Neuronal stem cell (in vitro differentiated cells): ENCODE results near the gene SDC1.

ENCODE experiments used
- DNase-seq: peaks from one replicate; pipeline ENCODE4 v3.0.0-alpha.2; 2013; ENCODE audit warnings: low spot score
- H2AFZ ChIP-seq: one replicate; pipeline ENCODE4 v1.6.1; 2013; ENCODE audit warnings: mild to moderate bottlenecking, low read length, inconsistent platforms
- H2AK5ac ChIP-seq: 2 replicates; pipeline ENCODE4 v1.6.1; 2013; ENCODE audit warnings: low read depth, mild to moderate bottlenecking, inconsistent platforms, low read length, moderate library complexity, mixed read lengths
- H2BK120ac ChIP-seq: 2 replicates; pipeline ENCODE4 v1.6.1; 2013; ENCODE audit warnings: low read depth, mild to moderate bottlenecking, inconsistent platforms, low read length, moderate library complexity, mixed read lengths
- H2BK12ac ChIP-seq: one replicate; pipeline ENCODE4 v1.6.1; 2013; ENCODE audit warnings: low read length, inconsistent platforms
- H2BK15ac ChIP-seq: 2 replicates; pipeline ENCODE4 v1.6.1; 2013; ENCODE audit warnings: mild to moderate bottlenecking, low read length, inconsistent platforms, mixed read lengths
- H2BK5ac ChIP-seq: one replicate; pipeline ENCODE4 v1.6.1; 2013; ENCODE audit warnings: inconsistent platforms, mild to moderate bottlenecking, low read length, moderate library complexity
- H3K14ac ChIP-seq: one replicate; pipeline ENCODE4 v1.6.1; 2013; ENCODE audit warnings: low read length, inconsistent platforms
- H3K18ac ChIP-seq: 2 replicates; pipeline ENCODE4 v1.6.1; 2013; ENCODE audit warnings: low read length, inconsistent platforms
- H3K23ac ChIP-seq: 2 replicates; pipeline ENCODE4 v1.6.1; 2013; ENCODE audit warnings: low read depth, mild to moderate bottlenecking, mixed read lengths, low read length, inconsistent platforms; ENCODE audit not compliant: poor library complexity
- H3K27ac ChIP-seq: replicated peaks from 3 replicates; pipeline ENCODE4 v1.5.1; 2013; ENCODE audit warnings: low read length, inconsistent platforms
- H3K27me3 ChIP-seq, 3 experiments: 2 replicates each; pipeline ENCODE4 v1.6.1; 2013; ENCODE audit warnings: low read length in 3 of 3, mild to moderate bottlenecking in 2 of 3, inconsistent platforms in 1 of 3, low read depth in 1 of 3, mixed read lengths in 1 of 3, moderate library complexity in 1 of 3; ENCODE audit not compliant: control insufficient read depth in 3 of 3, insufficient read depth in 3 of 3
- H3K36me3 ChIP-seq, 2 donors: replicated peaks in 1 of 2; 2 replicates each; pipeline ENCODE4 v1.6.1; 2013; ENCODE audit warnings: low read length in 2 of 2; ENCODE audit not compliant: control insufficient read depth in 2 of 2, insufficient read depth in 2 of 2
- H3K4ac ChIP-seq: 2 replicates; pipeline ENCODE4 v1.6.1; 2013; ENCODE audit warnings: inconsistent platforms, mild to moderate bottlenecking, low read length, moderate library complexity
- H3K4me1 ChIP-seq, 2 donors: 1 replicate in 1 of 2; 2 replicates in 1 of 2; pipeline ENCODE4 v1.6.1; 2013; ENCODE audit warnings: low read length in 2 of 2, low read depth in 1 of 2; ENCODE audit not compliant: control insufficient read depth in 2 of 2, insufficient read depth in 1 of 2
- H3K4me2 ChIP-seq: one replicate; pipeline ENCODE4 v1.6.1; 2013; ENCODE audit warnings: mild to moderate bottlenecking, low read length, inconsistent platforms; ENCODE audit not compliant: insufficient read depth, poor library complexity, severe bottlenecking
- H3K4me3 ChIP-seq, 2 donors: 2 replicates each; pipeline ENCODE4 v1.5.1; 2013; ENCODE audit warnings: low read length in 2 of 2, mild to moderate bottlenecking in 2 of 2, inconsistent platforms in 1 of 2, moderate library complexity in 1 of 2
- H3K79me1 ChIP-seq: one replicate; pipeline ENCODE4 v1.6.1; 2013; ENCODE audit warnings: low read depth, mild to moderate bottlenecking, inconsistent platforms, low read length, moderate library complexity
- H3K9ac ChIP-seq: one replicate; pipeline ENCODE4 v1.6.1; 2013; ENCODE audit warnings: mild to moderate bottlenecking, low read depth, low read length, inconsistent platforms; ENCODE audit not compliant: poor library complexity
- H3K9me3 ChIP-seq, 2 donors: replicated peaks in 1 of 2; 2 replicates each; pipeline versions ENCODE3 to v1.6.1; 2013; ENCODE audit warnings: low read length in 2 of 2, mild to moderate bottlenecking in 2 of 2, inconsistent platforms in 1 of 2, low read depth in 1 of 2, mixed read lengths in 1 of 2, moderate library complexity in 1 of 2; ENCODE audit not compliant: control insufficient read depth in 2 of 2, insufficient read depth in 1 of 2
- H4K8ac ChIP-seq: one replicate; pipeline ENCODE4 v1.6.1; 2013; ENCODE audit warnings: low read depth, mild to moderate bottlenecking, inconsistent platforms, low read length, moderate library complexity
- H4K91ac ChIP-seq: one replicate; pipeline ENCODE4 v1.6.1; 2013; ENCODE audit warnings: low read length, low read depth, mild to moderate bottlenecking, inconsistent platforms; ENCODE audit not compliant: poor library complexity
- WGBS, 2 donors: extraction: QIAGEN DNeasy Blood & Tissue Kit; methylation state at CpG; one replicate each; pipeline ENCODE4 v1.1.7; 2013; ENCODE audit warnings: missing lambda C conversion rate in 2 of 2, mixed read lengths in 1 of 2; ENCODE audit not compliant: insufficient read length in 2 of 2, insufficient replicate concordance in 1 of 2; ENCODE audit errors: extremely low coverage in 2 of 2; 5-methylcytosine and 5-hydroxymethylcytosine counted together

Gene SDC1

GRCh38 chr2:20156076-20156759 lies 68.7 kb downstream of the SDC1 start:
- no peak overlapping the region for H4K8ac ChIP-seq
- no CpG with 5 or more reads among the region's 3 CpGs for WGBS, 2 donors
- H3K23ac ChIP-seq = no peak overlapping the region
- H3K79me1 ChIP-seq = no peaks in the 10 kb centered on the region
- no peak overlapping the region for H4K91ac ChIP-seq
- H3K14ac ChIP-seq = no peak overlapping the region
- H3K27ac ChIP-seq = no peak overlapping the region
- no peak overlapping the region for H2BK15ac ChIP-seq
- no peak overlapping the region for H3K4me2 ChIP-seq
- no peak for DNase-seq
- H2BK12ac ChIP-seq = no peak overlapping the region
- H3K36me3 ChIP-seq = no peaks in the 10 kb centered on the region
- H2AFZ ChIP-seq = no peak overlapping the region
- no peak overlapping the region for H2BK120ac ChIP-seq
- H2AK5ac ChIP-seq = no peak overlapping the region
- no peak overlapping the region for H3K9ac ChIP-seq
- no peak overlapping the region for H3K4me3 ChIP-seq
- H3K27me3 ChIP-seq = no peaks in the 10 kb centered on the region
- H2BK5ac ChIP-seq = no peak overlapping the region
- peaks cover 3 to 10% of the 10 kb centered on the region in 2 donors for H3K4me1 ChIP-seq
- H3K9me3 ChIP-seq = peaks cover 0 to 3% of the 10 kb centered on the region in 2 donors
- no peak overlapping the region for H3K4ac ChIP-seq
- no peak overlapping the region for H3K18ac ChIP-seq

GRCh38 chr2:20153131-20153851 lies 71.6 kb downstream of the SDC1 start:
- no peak overlapping the region for H3K4me2 ChIP-seq
- no CpG with 5 or more reads among the region's 5 CpGs for WGBS, 2 donors
- no peak overlapping the region for H2AK5ac ChIP-seq

GRCh38 chr2:20150806-20151571 lies 73.9 kb downstream of the SDC1 start:
- no peak overlapping the region for H3K4me2 ChIP-seq
- H3K4me1 ChIP-seq = peaks cover 14 to 28% of the 10 kb centered on the region in 2 donors
- no peaks in the 10 kb centered on the region for H3K9me3 ChIP-seq
- no peak overlapping the region for H3K9ac ChIP-seq
- H2BK120ac ChIP-seq = no peak overlapping the region
- no peak overlapping the region for H3K4ac ChIP-seq
- no peak overlapping the region for H3K23ac ChIP-seq
- no peak overlapping the region for H3K27ac ChIP-seq
- H2BK5ac ChIP-seq = no peak overlapping the region
- no peak overlapping the region for H2BK12ac ChIP-seq
- peak overlapping the region; percentile 3 for H2BK15ac ChIP-seq
- no peak overlapping the region for H3K18ac ChIP-seq
- no peak overlapping the region for H4K8ac ChIP-seq
- DNase-seq = no peak
- no CpG with 5 or more reads among the region's 7 CpGs for WGBS, 2 donors
- no peak overlapping the region for H4K91ac ChIP-seq
- H2AK5ac ChIP-seq = no peak overlapping the region
- H3K27me3 ChIP-seq = no peaks in the 10 kb centered on the region
- H3K36me3 ChIP-seq = no peaks in the 10 kb centered on the region
- no peaks in the 10 kb centered on the region for H3K79me1 ChIP-seq
- peak overlapping the region; percentile 49 for H2AFZ ChIP-seq
- no peak overlapping the region for H3K14ac ChIP-seq
- H3K4me3 ChIP-seq = no peak overlapping the region

More at GRCh38 chr2:20153131-20153851, 71.6 kb downstream of the SDC1 start:
- Histone ChIP-seq H3K27ac (no peak overlapping the region), H3K36me3 (no peaks in the 10 kb centered on the region), H3K4ac (no peak overlapping the region), H3K23ac (no peak overlapping the region), H3K9ac (no peak overlapping the region), H2BK12ac (no peak overlapping the region), H2AFZ (no peak overlapping the region), H3K4me1 (peaks cover 13 to 31% of the 10 kb centered on the region in 2 donors), H2BK15ac (no peak overlapping the region), H4K91ac (no peak overlapping the region), H3K4me3 (no peak overlapping the region), H3K14ac (no peak overlapping the region), H2BK120ac (no peak overlapping the region), H3K27me3 (no peaks in the 10 kb centered on the region), H3K79me1 (no peaks in the 10 kb centered on the region), H3K18ac (no peak overlapping the region), H4K8ac (no peak overlapping the region), H3K9me3 (no peaks in the 10 kb centered on the region), H2BK5ac (no peak overlapping the region)
- DNase-seq = no peak
